Measurements from ENCODE around the gene GNAO1.

Gene GNAO1

DNA sequence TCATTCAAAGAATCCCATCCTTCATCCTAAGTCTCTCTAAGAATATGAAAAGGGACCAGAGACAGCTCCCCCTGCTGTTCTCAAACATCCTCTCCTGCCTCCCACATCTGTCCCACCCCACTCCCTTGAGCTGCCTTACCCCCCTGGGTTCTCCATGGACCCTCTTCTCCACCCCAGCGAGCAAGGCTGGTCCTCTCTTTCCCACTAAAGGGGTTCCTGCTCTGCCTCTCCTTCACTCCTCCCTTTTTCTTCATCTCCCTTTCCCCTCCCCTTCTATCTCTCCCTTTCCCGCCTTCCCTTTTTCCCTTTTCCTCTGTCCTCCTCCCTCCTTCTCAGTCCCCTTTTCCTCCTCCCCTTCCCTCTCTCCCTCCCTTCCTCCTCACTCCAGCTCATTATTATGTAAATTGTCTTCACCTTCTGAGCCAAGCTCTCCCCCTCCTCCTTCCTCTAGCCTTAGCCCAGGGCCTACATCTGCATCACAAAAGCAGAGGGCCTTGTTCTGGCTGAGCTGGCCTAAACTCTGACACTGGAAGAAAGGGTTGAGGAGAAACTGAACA, 90.0 kb downstream of the GNAO1 start:
- H3K27me3 ChIP-seq (replicated peaks; ENCODE audit: control insufficient read depth, insufficient read depth, low read length) = peaks cover 1% of the 10 kb centered on the region
- no peaks in the 10 kb centered on the region for H3K36me3 ChIP-seq (ENCODE audit: control insufficient read depth, insufficient read depth, low read length)
- DNase-seq (ENCODE audit: extremely low read depth, insufficient read length) = no peak
- H3K4me3 ChIP-seq (replicated peaks; ENCODE audit: low read depth, low read length) = no peak overlapping the region
- TF ChIP-seq, protein P1, sequence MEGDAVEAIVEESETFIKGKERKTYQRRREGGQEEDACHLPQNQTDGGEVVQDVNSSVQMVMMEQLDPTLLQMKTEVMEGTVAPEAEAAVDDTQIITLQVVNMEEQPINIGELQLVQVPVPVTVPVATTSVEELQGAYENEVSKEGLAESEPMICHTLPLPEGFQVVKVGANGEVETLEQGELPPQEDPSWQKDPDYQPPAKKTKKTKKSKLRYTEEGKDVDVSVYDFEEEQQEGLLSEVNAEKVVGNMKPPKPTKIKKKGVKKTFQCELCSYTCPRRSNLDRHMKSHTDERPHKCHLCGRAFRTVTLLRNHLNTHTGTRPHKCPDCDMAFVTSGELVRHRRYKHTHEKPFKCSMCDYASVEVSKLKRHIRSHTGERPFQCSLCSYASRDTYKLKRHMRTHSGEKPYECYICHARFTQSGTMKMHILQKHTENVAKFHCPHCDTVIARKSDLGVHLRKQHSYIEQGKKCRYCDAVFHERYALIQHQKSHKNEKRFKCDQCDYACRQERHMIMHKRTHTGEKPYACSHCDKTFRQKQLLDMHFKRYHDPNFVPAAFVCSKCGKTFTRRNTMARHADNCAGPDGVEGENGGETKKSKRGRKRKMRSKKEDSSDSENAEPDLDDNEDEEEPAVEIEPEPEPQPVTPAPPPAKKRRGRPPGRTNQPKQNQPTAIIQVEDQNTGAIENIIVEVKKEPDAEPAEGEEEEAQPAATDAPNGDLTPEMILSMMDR (IDR thresholded peaks at IDR 0.05; ENCODE audit: insufficient read depth, low read length, poor library complexity, severe bottlenecking) = peak; percentile 53

DNA sequence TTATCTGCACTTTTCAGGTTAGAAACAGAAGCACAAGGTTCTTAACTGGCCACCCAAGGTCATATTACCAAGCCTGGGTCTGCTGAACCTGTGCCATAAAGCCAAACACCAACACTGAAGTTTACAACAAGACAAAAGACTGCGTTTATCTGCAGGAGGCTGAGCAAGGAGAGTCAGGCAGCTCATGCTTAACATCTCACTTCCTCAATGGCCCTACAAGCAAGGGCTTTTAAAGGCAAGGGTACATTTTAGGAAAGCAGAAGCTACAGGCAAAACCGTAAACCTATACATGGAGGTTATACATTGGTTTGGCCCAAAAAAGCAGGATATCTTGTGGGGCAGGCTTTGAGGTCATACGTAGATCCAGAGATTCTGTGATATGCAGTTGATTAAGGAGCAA, 91.2 kb downstream of the GNAO1 start:
- TF ChIP-seq, protein P1 (IDR thresholded peaks at IDR 0.05; ENCODE audit: insufficient read depth, low read length, poor library complexity, severe bottlenecking) = no peak
- Histone ChIP-seq H3K27me3 (replicated peaks; ENCODE audit: control insufficient read depth, insufficient read depth, low read length) (peaks cover 1% of the 10 kb centered on the region), H3K36me3 (ENCODE audit: control insufficient read depth, insufficient read depth, low read length) (no peaks in the 10 kb centered on the region), H3K4me3 (replicated peaks; ENCODE audit: low read depth, low read length) (no peak overlapping the region)
- DNase-seq (ENCODE audit: extremely low read depth, insufficient read length) = no peak

DNA sequence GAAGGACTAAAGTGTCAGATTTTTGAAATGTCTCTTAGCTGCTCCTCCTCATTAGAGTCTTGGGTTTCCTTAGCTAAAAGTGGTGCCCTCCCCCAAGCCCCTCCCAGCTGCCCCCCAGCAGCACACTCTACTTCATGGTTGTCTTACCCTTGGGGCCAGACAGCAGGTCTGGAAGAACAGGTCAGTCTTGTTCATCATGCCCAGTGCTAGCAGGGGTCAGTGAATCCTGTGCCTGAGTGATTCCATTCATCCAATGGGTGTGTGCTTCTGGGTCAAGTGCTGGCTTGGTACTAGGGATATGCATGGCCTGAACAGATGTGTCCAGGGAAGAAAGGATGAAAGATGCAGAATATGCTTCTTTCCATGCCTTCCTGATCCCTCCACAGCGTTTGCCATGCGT, 93.2 kb downstream of the GNAO1 start:
- Histone ChIP-seq H3K27me3 (replicated peaks; ENCODE audit: control insufficient read depth, insufficient read depth, low read length) (peaks cover 1% of the 10 kb centered on the region), H3K36me3 (ENCODE audit: control insufficient read depth, insufficient read depth, low read length) (no peaks in the 10 kb centered on the region), H3K4me3 (replicated peaks; ENCODE audit: low read depth, low read length) (no peak overlapping the region)
- no peak for DNase-seq (ENCODE audit: extremely low read depth, insufficient read length)
- TF ChIP-seq, protein P1 (IDR thresholded peaks at IDR 0.05; ENCODE audit: insufficient read depth, low read length, poor library complexity, severe bottlenecking) = no peak

DNA sequence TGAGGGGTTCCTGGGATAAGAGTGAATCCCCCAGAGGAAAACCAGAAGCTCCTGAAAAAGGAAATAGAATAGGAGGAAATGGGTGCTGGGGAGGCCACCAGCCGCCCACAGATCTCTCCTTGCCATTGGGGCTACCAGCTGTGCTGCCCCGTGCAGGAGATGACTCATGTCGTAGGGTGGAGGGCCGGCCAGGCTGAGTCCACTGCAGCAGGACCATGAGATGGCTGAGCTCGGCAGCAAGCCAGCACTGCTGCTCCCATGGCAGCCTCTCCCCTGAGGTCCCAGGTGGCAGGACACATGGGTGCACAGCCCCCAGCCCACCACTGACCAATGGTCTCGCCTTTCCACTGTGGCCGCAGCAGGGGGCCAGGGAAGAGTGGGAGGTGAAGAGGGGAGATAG, 95.5 kb downstream of the GNAO1 start:
- Histone ChIP-seq H3K36me3 (ENCODE audit: control insufficient read depth, insufficient read depth, low read length) (no peaks in the 10 kb centered on the region), H3K27me3 (replicated peaks; ENCODE audit: control insufficient read depth, insufficient read depth, low read length) (peaks cover 1% of the 10 kb centered on the region), H3K4me3 (replicated peaks; ENCODE audit: low read depth, low read length) (no peak overlapping the region)
- TF ChIP-seq, protein P1 (IDR thresholded peaks at IDR 0.05; ENCODE audit: insufficient read depth, low read length, poor library complexity, severe bottlenecking) = no peak
- no peak for DNase-seq (ENCODE audit: extremely low read depth, insufficient read length)

DNA sequence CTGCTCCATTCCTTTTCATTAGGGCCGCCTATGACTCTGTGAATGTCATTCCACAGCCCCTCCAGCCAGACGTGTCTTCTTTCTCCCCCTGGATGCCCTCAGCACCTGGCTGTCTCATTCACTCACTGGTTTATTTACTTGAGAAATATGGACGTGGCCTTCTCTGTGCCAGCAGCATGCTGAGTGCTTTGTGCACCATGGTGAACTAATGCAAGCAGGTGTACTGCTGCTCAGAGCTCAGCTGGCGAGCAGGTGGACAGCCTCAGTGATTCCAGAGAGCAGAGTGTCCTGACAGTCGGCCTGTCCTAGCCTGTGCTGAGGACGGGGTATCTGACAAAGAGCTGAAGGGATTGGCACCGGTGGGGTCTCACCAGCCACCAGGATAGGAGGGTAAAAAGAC, 96.7 kb downstream of the GNAO1 start:
- DNase-seq (ENCODE audit: extremely low read depth, insufficient read length) = no peak
- TF ChIP-seq, protein P1 (IDR thresholded peaks at IDR 0.05; ENCODE audit: insufficient read depth, low read length, poor library complexity, severe bottlenecking) = no peak
- Histone ChIP-seq H3K36me3 (ENCODE audit: control insufficient read depth, insufficient read depth, low read length) (no peaks in the 10 kb centered on the region), H3K27me3 (replicated peaks; ENCODE audit: control insufficient read depth, insufficient read depth, low read length) (peaks cover 1% of the 10 kb centered on the region), H3K4me3 (replicated peaks; ENCODE audit: low read depth, low read length) (no peak overlapping the region)

DNA sequence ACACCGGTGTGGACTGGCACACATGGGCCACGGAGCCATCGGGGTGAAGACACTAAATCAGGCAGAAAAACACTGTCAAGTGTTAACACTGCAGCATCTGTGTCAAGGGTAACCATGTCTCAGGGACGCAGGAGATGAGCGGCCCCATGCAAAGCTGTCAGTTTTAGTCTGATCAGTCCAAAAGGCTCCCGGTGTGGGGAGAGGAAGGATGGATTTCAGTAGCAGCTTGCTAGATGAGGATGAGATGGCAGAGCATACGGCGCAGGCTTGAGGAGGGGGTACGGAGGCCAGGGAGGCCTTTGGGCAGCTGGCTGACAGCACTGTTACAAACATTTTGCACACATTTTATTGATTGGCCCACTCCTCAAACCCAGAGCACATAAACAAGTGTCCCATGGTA, 98.1 kb downstream of the GNAO1 start:
- Histone ChIP-seq H3K36me3 (ENCODE audit: control insufficient read depth, insufficient read depth, low read length) (no peaks in the 10 kb centered on the region), H3K4me3 (replicated peaks; ENCODE audit: low read depth, low read length) (no peak overlapping the region), H3K27me3 (replicated peaks; ENCODE audit: control insufficient read depth, insufficient read depth, low read length) (peaks cover 1% of the 10 kb centered on the region)
- TF ChIP-seq, protein P1 (IDR thresholded peaks at IDR 0.05; ENCODE audit: insufficient read depth, low read length, poor library complexity, severe bottlenecking) = no peak
- DNase-seq (ENCODE audit: extremely low read depth, insufficient read length) = no peak

Measured in GM06990 (cell line).